ENCODE data around the gene GRIK1.

GRIK1 gene

DNA sequence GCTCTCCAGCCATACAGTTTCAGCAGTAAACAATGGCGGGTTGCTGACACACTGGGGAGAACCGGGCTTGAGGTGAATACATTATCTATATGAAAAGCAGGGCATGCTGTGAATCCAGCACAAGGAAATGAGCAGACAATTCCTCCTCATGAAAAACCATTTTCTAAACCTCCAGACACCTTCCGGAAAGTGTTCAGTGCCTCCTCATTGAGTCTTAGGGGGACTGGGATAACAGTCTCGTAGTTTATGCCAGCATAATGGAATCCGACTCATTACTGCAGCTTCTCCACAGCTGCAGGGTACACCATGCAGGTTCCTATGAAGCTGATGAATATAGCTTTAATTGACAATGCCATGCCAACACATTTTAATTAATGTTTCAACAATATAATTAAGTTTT, 356.9 kb downstream of the GRIK1 start:
- no peak for ATAC-seq (ENCODE audit: insufficient read depth, low read depth)
- no peak overlapping the region for H3K4me3 ChIP-seq (ENCODE audit: low read depth in 1 of 2, low read length in 2 of 2)
- DNase-seq: no peak
- no peaks in the 10 kb centered on the region for H3K36me3 ChIP-seq (ENCODE audit: insufficient read depth, low read length)
- no peak overlapping the region for H3K4me2 ChIP-seq (ENCODE audit: insufficient read depth, low read length)
- H3K4me1 ChIP-seq (ENCODE audit: insufficient read depth, low read length): no peaks in the 10 kb centered on the region
- no peak overlapping the region for H3K27ac ChIP-seq (ENCODE audit: low read length)
- H4K20me1 ChIP-seq (ENCODE audit: insufficient read depth, low read length): no peaks in the 10 kb centered on the region
- no peak for TF ChIP-seq CTCF (IDR thresholded peaks at IDR 0.05; ENCODE audit: borderline replicate concordance, extremely low read depth, low read length, poor library complexity, severe bottlenecking)
- no peak for TF ChIP-seq EZH2 (IDR thresholded peaks at IDR 0.05; ENCODE audit: borderline replicate concordance, low read depth, low read length, severe bottlenecking)
- no peak overlapping the region for H3K9ac ChIP-seq (ENCODE audit: low read depth, low read length)
- H2AFZ ChIP-seq (ENCODE audit: low read depth, low read length): no peak overlapping the region
- H3K79me2 ChIP-seq (ENCODE audit: insufficient read depth, low read length): no peaks in the 10 kb centered on the region
- no peaks in the 10 kb centered on the region for H3K9me3 ChIP-seq (ENCODE audit: insufficient read depth, low read length, severe bottlenecking)
- no peaks in the 10 kb centered on the region for H3K27me3 ChIP-seq (ENCODE audit: insufficient read depth, low read length, poor library complexity)

DNA sequence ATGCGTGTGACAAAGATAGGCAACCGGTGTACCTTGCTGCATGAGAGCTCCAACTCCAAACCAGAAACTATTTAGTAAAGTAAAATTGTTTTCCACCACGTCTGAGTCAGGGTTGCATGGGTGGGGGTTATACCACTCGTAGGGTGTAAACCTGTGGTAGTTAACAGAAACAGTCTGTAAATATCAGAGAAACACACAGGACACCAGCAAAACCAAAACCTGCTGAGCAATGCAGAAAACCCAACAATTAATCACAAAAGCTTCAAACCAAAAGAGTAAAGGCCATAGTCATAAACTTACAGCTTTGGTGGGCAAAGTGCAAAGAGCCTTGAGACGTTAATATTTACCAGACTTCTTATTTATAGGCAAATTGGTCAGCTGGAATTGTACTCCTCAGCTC, 358.4 kb downstream of the GRIK1 start:
- H3K79me2 ChIP-seq (ENCODE audit: insufficient read depth, low read length): no peaks in the 10 kb centered on the region
- H3K9me3 ChIP-seq (ENCODE audit: insufficient read depth, low read length, severe bottlenecking): no peaks in the 10 kb centered on the region
- no peaks in the 10 kb centered on the region for H3K36me3 ChIP-seq (ENCODE audit: insufficient read depth, low read length)
- H3K4me3 ChIP-seq (ENCODE audit: low read depth in 1 of 2, low read length in 2 of 2): no peak overlapping the region
- H3K9ac ChIP-seq (ENCODE audit: low read depth, low read length): no peak overlapping the region
- H3K4me1 ChIP-seq (ENCODE audit: insufficient read depth, low read length): no peaks in the 10 kb centered on the region
- DNase-seq: no peak
- H4K20me1 ChIP-seq (ENCODE audit: insufficient read depth, low read length): no peaks in the 10 kb centered on the region
- H2AFZ ChIP-seq (ENCODE audit: low read depth, low read length): no peak overlapping the region
- H3K27me3 ChIP-seq (ENCODE audit: insufficient read depth, low read length, poor library complexity): no peaks in the 10 kb centered on the region
- H3K27ac ChIP-seq (ENCODE audit: low read length): no peak overlapping the region
- no peak for ATAC-seq (ENCODE audit: insufficient read depth, low read depth)
- no peak overlapping the region for H3K4me2 ChIP-seq (ENCODE audit: insufficient read depth, low read length)
- TF ChIP-seq CTCF (IDR thresholded peaks at IDR 0.05; ENCODE audit: borderline replicate concordance, extremely low read depth, low read length, poor library complexity, severe bottlenecking) (no peak), EZH2 (IDR thresholded peaks at IDR 0.05; ENCODE audit: borderline replicate concordance, low read depth, low read length, severe bottlenecking) (no peak)

GRCh38 chr21:29580732-29581285, 359.0 kb downstream of the GRIK1 start:
- no peak overlapping the region for H3K4me2 ChIP-seq (ENCODE audit: insufficient read depth, low read length)
- TF ChIP-seq CTCF (IDR thresholded peaks at IDR 0.05; ENCODE audit: borderline replicate concordance, extremely low read depth, low read length, poor library complexity, severe bottlenecking) (no peak), EZH2 (IDR thresholded peaks at IDR 0.05; ENCODE audit: borderline replicate concordance, low read depth, low read length, severe bottlenecking) (no peak)
- no peak overlapping the region for H3K4me3 ChIP-seq (ENCODE audit: low read depth in 1 of 2, low read length in 2 of 2)
- ATAC-seq (ENCODE audit: insufficient read depth, low read depth) (no peak), DNase-seq (no peak)
- H3K9ac ChIP-seq (ENCODE audit: low read depth, low read length): no peak overlapping the region
- no peaks in the 10 kb centered on the region for H4K20me1 ChIP-seq (ENCODE audit: insufficient read depth, low read length)
- no peaks in the 10 kb centered on the region for H3K9me3 ChIP-seq (ENCODE audit: insufficient read depth, low read length, severe bottlenecking)
- no peaks in the 10 kb centered on the region for H3K36me3 ChIP-seq (ENCODE audit: insufficient read depth, low read length)
- no peaks in the 10 kb centered on the region for H3K79me2 ChIP-seq (ENCODE audit: insufficient read depth, low read length)
- no peak overlapping the region for H3K27ac ChIP-seq (ENCODE audit: low read length)
- no peaks in the 10 kb centered on the region for H3K4me1 ChIP-seq (ENCODE audit: insufficient read depth, low read length)
- H2AFZ ChIP-seq (ENCODE audit: low read depth, low read length): no peak overlapping the region
- no peaks in the 10 kb centered on the region for H3K27me3 ChIP-seq (ENCODE audit: insufficient read depth, low read length, poor library complexity)

- no peak overlapping the region for H3K4me2 ChIP-seq (ENCODE audit: insufficient read depth, low read length)
- no peak overlapping the region for H3K9ac ChIP-seq (ENCODE audit: low read depth, low read length)
- no peaks in the 10 kb centered on the region for H3K36me3 ChIP-seq (ENCODE audit: insufficient read depth, low read length)
- H3K4me1 ChIP-seq (ENCODE audit: insufficient read depth, low read length): no peaks in the 10 kb centered on the region
- ATAC-seq (ENCODE audit: insufficient read depth, low read depth) (no peak), DNase-seq (no peak)
- no peaks in the 10 kb centered on the region for H3K27me3 ChIP-seq (ENCODE audit: insufficient read depth, low read length, poor library complexity)
- no peaks in the 10 kb centered on the region for H3K9me3 ChIP-seq (ENCODE audit: insufficient read depth, low read length, severe bottlenecking)
- H3K79me2 ChIP-seq (ENCODE audit: insufficient read depth, low read length): no peaks in the 10 kb centered on the region
- no peaks in the 10 kb centered on the region for H4K20me1 ChIP-seq (ENCODE audit: insufficient read depth, low read length)
- no peak for TF ChIP-seq EZH2 (IDR thresholded peaks at IDR 0.05; ENCODE audit: borderline replicate concordance, low read depth, low read length, severe bottlenecking)
- no peak for TF ChIP-seq CTCF (IDR thresholded peaks at IDR 0.05; ENCODE audit: borderline replicate concordance, extremely low read depth, low read length, poor library complexity, severe bottlenecking)
- no peak overlapping the region for H3K4me3 ChIP-seq (ENCODE audit: low read depth in 1 of 2, low read length in 2 of 2)
- no peak overlapping the region for H3K27ac ChIP-seq (ENCODE audit: low read length)
- no peak overlapping the region for H2AFZ ChIP-seq (ENCODE audit: low read depth, low read length)
Measured at GRCh38 chr21:29578306-29578705, 361.5 kb downstream of the GRIK1 start.
